K562 (cell line): ENCODE measurements around the gene GPR42. TPM values are rescaled to one million over a fixed set of nuclear protein-coding genes. Genes with fewer than 3 reads are reported as not detected.

Experiments
- ATAC-seq: fragments of 200-7000 bp; cut with Tn5 transposase; 3 replicates; pipeline ENCODE4 v1.9.1; 2020; ENCODE audit warnings: moderate library complexity
- BruUV-seq: library from RNA; stranded (reverse); fragments of 400-500 nt; replicated peaks from 2 replicates; lab custom pipeline; 2021; lab: Mats Ljungman, UMichigan
- CTCF ChIA-PET: fragments of 300-600 bp; formaldehyde crosslinking; extraction: SDS; loops from one replicate; lab custom pipeline; 2021; ENCODE audit warnings: low intra/inter-chr PET ratio; lab: Yijun Ruan, JAX
- POLR2A ChIA-PET: fragments of 300-600, 350-650 bp; sonication (Branson Sonifier 250); formaldehyde crosslinking; extraction: SDS; loops from one replicate; lab custom pipeline; 2021; ENCODE audit warnings: antibody characterized with exemption, inconsistent platforms; lab: Yijun Ruan, JAX
- DNase-seq, 4 experiments: peaks; one replicate each; pipeline versions ENCODE4 v3.0.0 to v3.0.0-alpha.2; 2011 to 2018; ENCODE audit warnings: low spot score in 3 of 4, mixed read lengths in 3 of 4; ENCODE audit errors: extremely low read depth in 1 of 4
- FAIRE-seq: peaks from 2 replicates; lab custom pipeline; 2011; peaks lifted over from hg19 to GRCh38; lab: Jason Lieb, UNC
- H2AFZ ChIP-seq: 2 replicates; pipeline ENCODE4 v1.6.0; 2011; ENCODE audit warnings: low read depth, low read length, control low read depth, inconsistent platforms
- H3K27ac ChIP-seq: fragments of 200-600 bp; 3 replicates; pipeline ENCODE4 v1.8.0; 2011; ENCODE audit warnings: low read depth, mild to moderate bottlenecking, control low read depth, inconsistent platforms, low read length, moderate library complexity, mixed read lengths; ENCODE audit errors: extremely low read depth
- H3K27me3 ChIP-seq, 2 experiments: fragments of 300-600 bp in 1 of 2; 2 replicates in 1 of 2; 3 replicates in 1 of 2; pipeline versions ENCODE4 v1.6.0 to v1.8.0; 2011; ENCODE audit warnings: inconsistent platforms in 2 of 2, low read length in 2 of 2, mild to moderate bottlenecking in 1 of 2, mixed read lengths in 1 of 2, moderate library complexity in 1 of 2; ENCODE audit not compliant: control insufficient read depth in 2 of 2, insufficient read depth in 2 of 2
- H3K36me3 ChIP-seq: fragments of 300-600 bp; 3 replicates; pipeline ENCODE4 v1.8.0; 2011; ENCODE audit warnings: mild to moderate bottlenecking, low read length, inconsistent platforms; ENCODE audit not compliant: control insufficient read depth, insufficient read depth
- H3K4me1 ChIP-seq, 2 experiments: fragments of 200-600 bp in 1 of 2; replicated peaks in 1 of 2; 2 replicates in 1 of 2; 3 replicates in 1 of 2; pipeline versions ENCODE4 v1.5.1 to v1.8.0; 2011; ENCODE audit warnings: inconsistent platforms in 2 of 2, low read length in 2 of 2, mild to moderate bottlenecking in 1 of 2, mixed read lengths in 1 of 2, moderate library complexity in 1 of 2; ENCODE audit not compliant: control insufficient read depth in 2 of 2, insufficient read depth in 2 of 2
- H3K4me2 ChIP-seq: 2 replicates; pipeline ENCODE4 v1.6.1; 2011; ENCODE audit warnings: low read length, control low read depth, inconsistent platforms, mixed read lengths; ENCODE audit not compliant: insufficient read depth
- H3K4me3 ChIP-seq: fragments of 200-600 bp; sonication (generic), shearing (Covaris generic); 2 replicates; pipeline ENCODE4 v1.5.1; 2016; ENCODE audit warnings: control low read depth, inconsistent platforms
- H3K79me2 ChIP-seq: fragments of 200-600 bp; 3 replicates; pipeline ENCODE4 v1.8.0; 2011; ENCODE audit warnings: low read length, inconsistent platforms; ENCODE audit not compliant: control insufficient read depth, insufficient read depth
- H3K9ac ChIP-seq, 2 experiments: 2 replicates each; pipeline versions ENCODE4 v1.6.0 to v1.6.1; 2011; ENCODE audit warnings: low read depth in 2 of 2, low read length in 2 of 2, control low read depth in 1 of 2, inconsistent platforms in 1 of 2, mild to moderate bottlenecking in 1 of 2, mixed read lengths in 1 of 2; ENCODE audit not compliant: insufficient read depth in 1 of 2
- H3K9me1 ChIP-seq: one replicate; pipeline ENCODE4 v1.6.0; 2011; ENCODE audit warnings: inconsistent platforms, mild to moderate bottlenecking, low read length, moderate library complexity; ENCODE audit not compliant: control insufficient read depth, insufficient read depth
- H3K9me3 ChIP-seq: replicated peaks from 2 replicates; pipeline ENCODE4 v1.5.1; 2011; ENCODE audit warnings: low read depth, low read length, inconsistent platforms; ENCODE audit not compliant: control insufficient read depth, insufficient read depth
- H4K20me1 ChIP-seq: replicated peaks from 2 replicates; pipeline ENCODE4 v1.6.1; 2011; ENCODE audit warnings: low read length, inconsistent platforms, mixed read lengths; ENCODE audit not compliant: control insufficient read depth, insufficient read depth
- ARID3A ChIP-seq: IDR thresholded peaks from 2 replicates; pipeline ENCODE4 v1.6.1; 2012; ENCODE audit warnings: low read depth, low read length, improper control_type of control experiment, borderline replicate concordance
- BDP1 ChIP-seq: IDR thresholded peaks from 3 replicates; pipeline ENCODE4 v1.6.1; 2011; ENCODE audit not compliant: insufficient read length, insufficient read depth
- CBFA2T2 ChIP-seq: fragments of 450-650 bp; conservative IDR thresholded peaks from 2 replicates; pipeline ENCODE4 v1.6.1; 2017; ENCODE audit warnings: mild to moderate bottlenecking
- DNMT1 ChIP-seq: fragments of 450-650 bp; IDR thresholded peaks from 2 replicates; pipeline ENCODE4 v1.6.1; 2016; ENCODE audit warnings: antibody characterized with exemption, mild to moderate bottlenecking
- GTF2E2 ChIP-seq: fragments of 200-800 bp; sonication (Bioruptor generic); IDR thresholded peaks from 2 replicates; pipeline ENCODE4 v1.6.1; 2016; ENCODE audit warnings: missing genetic modification characterization, missing compliant biosample characterization
- HMBOX1 ChIP-seq: sonication (generic); IDR thresholded peaks from 2 replicates; pipeline ENCODE4 v1.6.1; 2016
- ILF3 ChIP-seq: fragments of 450-650 bp; IDR thresholded peaks from 2 replicates; pipeline ENCODE4 v1.6.1; 2018; ENCODE audit warnings: antibody characterized with exemption, mild to moderate bottlenecking, moderate library complexity, borderline replicate concordance
- JUNB ChIP-seq: fragments of 450-650 bp; formaldehyde crosslinking; conservative IDR thresholded peaks from 2 replicates; pipeline ENCODE4 v1.4.0; 2020; ENCODE audit warnings: mild to moderate bottlenecking
- MAFG ChIP-seq: fragments of 450-650 bp; conservative IDR thresholded peaks from 2 replicates; pipeline ENCODE4 v1.6.1; 2016; ENCODE audit warnings: missing genetic modification characterization, missing compliant biosample characterization
- MCM5 ChIP-seq: fragments of 450-650 bp; IDR thresholded peaks from 2 replicates; pipeline ENCODE4 v1.6.1; 2016; ENCODE audit warnings: low read depth
- MYBL2 ChIP-seq, 2 experiments: fragments of 450-650 bp in 1 of 2; sonication (generic) in 1 of 2; formaldehyde crosslinking in 1 of 2; IDR thresholded peaks; 2 replicates each; pipeline versions ENCODE4 v1.6.1 to v1.8.1; 2017 to 2022; ENCODE audit warnings: borderline replicate concordance in 1 of 2, inconsistent platforms in 1 of 2, low read depth in 1 of 2, mild to moderate bottlenecking in 1 of 2, missing genetic modification reagents in 1 of 2, moderate library complexity in 1 of 2
- PTTG1 ChIP-seq: fragments of 450-650 bp; IDR thresholded peaks from 2 replicates; pipeline ENCODE4 v1.6.1; 2016; ENCODE audit warnings: low read depth, mild to moderate bottlenecking, missing genetic modification characterization, missing compliant biosample characterization
- SMAD2 ChIP-seq: fragments of 150-350 bp; IDR thresholded peaks from 2 replicates; pipeline ENCODE4 v1.6.1; 2014; ENCODE audit warnings: low read depth, mild to moderate bottlenecking, low read length
- SMARCC2 ChIP-seq: fragments of 450-650 bp; IDR thresholded peaks from 2 replicates; pipeline ENCODE4 v1.6.1; 2017; ENCODE audit warnings: antibody characterized with exemption, moderate library complexity, mild to moderate bottlenecking, low read depth
- SUPT5H ChIP-seq: fragments of 450-650 bp; IDR thresholded peaks from 2 replicates; pipeline ENCODE4 v1.6.1; 2016
- TAF1 ChIP-seq: IDR thresholded peaks from 2 replicates; pipeline ENCODE4 v1.6.1; 2011; ENCODE audit warnings: mild to moderate bottlenecking, low read length, moderate library complexity; ENCODE audit not compliant: insufficient read depth, control insufficient read depth, severe bottlenecking; ENCODE audit errors: extremely low read depth
- VEZF1 ChIP-seq: fragments of 200-800 bp; sonication (Bioruptor generic); IDR thresholded peaks from 2 replicates; pipeline ENCODE4 v1.6.1; 2017; ENCODE audit warnings: missing genetic modification characterization, missing compliant biosample characterization
- ZBTB43 ChIP-seq: sonication (generic); formaldehyde crosslinking; IDR thresholded peaks from 2 replicates; pipeline ENCODE4 v1.8.0; 2023; ENCODE audit warnings: mild to moderate bottlenecking, missing genetic modification reagents
- ZNF224 ChIP-seq: sonication (generic); formaldehyde crosslinking; IDR thresholded peaks from 2 replicates; pipeline ENCODE4 v1.8.0; 2022; ENCODE audit warnings: mild to moderate bottlenecking, missing genetic modification reagents
- WGBS: fragments of 100-300 bp; shearing (Covaris generic); methylation state at CpG from one replicate; pipeline ENCODE4 v1.1.6; 2016; ENCODE audit warnings: low coverage, mixed read lengths; ENCODE audit not compliant: insufficient coverage; ENCODE audit errors: missing lambda C conversion rate; 5-methylcytosine and 5-hydroxymethylcytosine counted together
- in situ Hi-C: fragments of 300-500 bp; cut with MboI; formaldehyde crosslinking; loops from 4 replicates; pipeline ENCODE4 v1.15.0; 2018; ENCODE audit warnings: inconsistent platforms, mixed read lengths
- intact Hi-C: fragments of 100-400 bp; cut with micrococcal nuclease; formaldehyde crosslinking; loops from 2 replicates; pipeline ENCODE4 v1.14.2; 2022
- polyA plus RNA-seq, 8 experiments: library from polyadenylated mRNA; depleted of rRNA in 4 of 8; stranded (reverse) in 5 of 8; unstranded in 3 of 8; fragments of >200 nt; fragmentation: Nextera tagmentation in 2 of 8; fragmentation: Illumina TruSeq in 1 of 8; extraction: Ambion mirVana in 2 of 8; extraction: Trizol in 1 of 8; gene quantifications; 2 replicates each; pipeline versions ENCODE4 v1.2.1 to v1.2.3, GENCODE V29; 2011 to 2014; ENCODE audit warnings: inconsistent platforms in 1 of 8, missing spikeins in 1 of 8
- total RNA-seq, 7 experiments: library from RNA; depleted of rRNA in 6 of 7; stranded (reverse); fragments of >200 nt in 6 of 7; fragmentation: Illumina TruSeq in 2 of 7; extraction: Trizol in 2 of 7; gene quantifications; 2 replicates each; pipeline versions ENCODE4 v1.2.1 to v1.2.3, GENCODE V29; 2011 to 2021; ENCODE audit warnings: low replicate concordance in 1 of 7

Gene GPR42
- total and polyA plus RNA-seq, 9 of the 15 experiments (the other 6 are each of a cell fraction or from before 2014, with no cell fraction given), result not detected

GRCh38 chr19:35377656-35378055 lies 6.8 kb downstream of the GPR42 start:
- no TSS peak for BruUV-seq
- no peak overlapping the region for H3K4me2 ChIP-seq
- no peak for TF ChIP-seq SMAD2
- TF ChIP-seq MAFG (tag), result no peak
- no peak for TF ChIP-seq CBFA2T2
- no peak for TF ChIP-seq ZNF224 (CRISPR knock-in tag)
- no peak for TF ChIP-seq TAF1
- TF ChIP-seq ILF3, result no peak
- TF ChIP-seq ZBTB43 (CRISPR knock-in tag), result no peak
- no peak for TF ChIP-seq DNMT1
- no peak for TF ChIP-seq GTF2E2
- no peak for TF ChIP-seq PTTG1 (tag)
- no peak for TF ChIP-seq ARID3A
- no peak for TF ChIP-seq BDP1
- TF ChIP-seq HMBOX1, result no peak
- no peak for TF ChIP-seq VEZF1 (CRISPR knock-in tag)
- TF ChIP-seq JUNB (CRISPR knock-in tag), result no peak
- TF ChIP-seq SMARCC2, result no peak
- no peak for TF ChIP-seq MCM5
- TF ChIP-seq MYBL2 (IDR thresholded peaks at IDR 0.05; ENCODE audit: low read depth), result no peak
- no peak for TF ChIP-seq MYBL2 (CRISPR knock-in tag; IDR thresholded peaks at IDR 0.05; ENCODE audit: borderline replicate concordance)
- TF ChIP-seq SUPT5H, result no peak

More at GRCh38 chr19:35377656-35378055, 6.8 kb downstream of the GPR42 start:
- H3K36me3 ChIP-seq, result no peaks in the 10 kb centered on the region
- DNase-seq (no peak), ATAC-seq (no peak), FAIRE-seq (no peak)
- no peaks in the 10 kb centered on the region for H3K9me1 ChIP-seq
- no peak overlapping the region for H3K4me3 ChIP-seq
- H3K9ac ChIP-seq, result no peak overlapping the region
- H3K27ac ChIP-seq, result no peak overlapping the region
- in situ Hi-C loops, result no loop called here
- peaks cover 23 to 34% of the 10 kb centered on the region in 2 experiments; a peak in 4 of 5 replicates for H3K4me1 ChIP-seq
- CTCF ChIA-PET, result no interaction called here
- intact Hi-C loops, result no loop called here
- no peaks in the 10 kb centered on the region for H3K9me3 ChIP-seq
- POLR2A ChIA-PET, result interaction anchor here (0.6 to 1.4 kb wide), 4 partner anchors 12 to 16 kb away, joined by 3 to 4 read pairs (median 3); no protein-coding TSS in a partner anchor
- 50% methylated on average over 1 of the region's 1 CpG for WGBS
- no peak overlapping the region for H2AFZ ChIP-seq
- H3K79me2 ChIP-seq, result no peaks in the 10 kb centered on the region
- no peaks in the 10 kb centered on the region for H4K20me1 ChIP-seq
- H3K27me3 ChIP-seq, result peaks cover 0 to 2% of the 10 kb centered on the region in 2 experiments; a peak in 1 of 5 replicates
